OCI-LY3 (cell line): Measurements from ENCODE around the gene UNC79.

Experiments
- CTCF ChIP-seq: fragments of 200-600, 300-600 bp; sonication (generic); IDR thresholded peaks from 2 replicates; pipeline ENCODE4 v1.5.1; 2014; ENCODE audit warnings: antibody characterized with exemption, low read length, low read depth
- EZH2phosphoT487 ChIP-seq: fragments of 200-600 bp; shearing (Covaris generic); IDR thresholded peaks from 2 replicates; pipeline ENCODE4 v1.6.1; 2018; ENCODE audit warnings: antibody characterized with exemption, mixed run types, low read depth

GRCh38 chr14:93685121-93685895 lies 254.6 kb downstream of the UNC79 start:
- TF ChIP-seq CTCF (no peak), EZH2phosphoT487 (no peak)
